Measurements from ENCODE around the gene C5orf15.
"Not testable (repeated sequence)": the region's sequence is repeated elsewhere in the genome, so short reads cannot be mapped to it uniquely, and the experiment has no call there.

The C5orf15 gene

DNA sequence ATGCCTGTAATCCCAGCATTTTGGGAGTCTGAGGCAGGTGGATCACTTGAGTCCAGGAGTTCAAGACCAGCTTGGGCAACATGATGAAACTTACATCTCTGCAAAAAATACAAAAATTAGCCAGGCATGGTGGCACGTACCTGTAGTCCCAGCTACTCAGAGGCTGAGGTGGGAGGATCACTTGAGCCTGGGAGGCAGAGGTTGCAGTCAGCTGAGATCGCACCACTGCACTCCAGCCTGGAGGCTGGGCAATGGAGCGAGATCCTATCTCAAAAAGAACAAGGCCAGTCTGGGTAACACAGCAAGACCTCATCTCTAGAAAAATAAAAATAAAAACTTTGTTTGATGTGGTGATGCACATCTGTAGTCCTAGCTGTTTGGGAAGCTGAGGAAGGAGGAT is 30.8 kb downstream of the C5orf15 start:
- not testable (repeated sequence) for DNase-seq

- no peak for DNase-seq
Measured at GRCh38 chr5:133936651-133937015, 31.8 kb downstream of the C5orf15 start.

DNA sequence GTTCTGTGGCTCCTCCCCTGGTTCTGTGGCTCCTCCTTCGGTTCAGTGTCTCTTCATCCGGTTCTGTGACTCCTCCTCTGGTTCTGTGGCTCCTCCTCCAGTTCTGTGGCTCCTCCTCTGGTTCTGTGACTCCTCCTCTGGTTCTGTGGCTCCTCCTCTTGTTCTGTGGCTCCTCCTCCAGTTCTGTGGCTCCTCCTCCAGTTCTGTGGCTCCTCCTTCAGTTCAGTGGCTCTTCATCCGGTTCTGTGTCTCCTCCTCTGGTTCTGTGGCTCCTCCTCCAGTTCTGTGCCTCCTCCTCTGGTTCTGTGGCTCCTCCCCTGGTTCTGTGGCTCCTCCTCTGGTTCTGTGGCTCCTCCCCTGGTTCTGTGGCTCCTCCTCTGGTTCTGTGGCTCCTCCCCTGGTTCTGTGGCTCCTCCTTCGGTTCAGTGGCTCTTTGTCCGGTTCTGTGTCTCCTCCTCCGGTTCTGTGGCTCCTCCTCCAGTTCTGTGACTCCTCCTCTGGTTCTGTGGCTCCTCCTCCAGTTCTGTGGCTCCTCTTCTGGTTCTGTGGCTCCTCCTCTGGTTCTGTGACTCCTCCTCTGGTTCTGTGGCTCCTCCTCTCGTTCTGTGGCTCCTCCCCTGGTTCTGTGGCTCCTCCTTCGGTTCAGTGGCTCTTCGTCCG is 32.3 kb downstream of the C5orf15 start:
- not testable (repeated sequence) for DNase-seq

GRCh38 chr5:133935667-133935940 is 32.8 kb downstream of the C5orf15 start:
- DNase-seq, result no peak

DNA sequence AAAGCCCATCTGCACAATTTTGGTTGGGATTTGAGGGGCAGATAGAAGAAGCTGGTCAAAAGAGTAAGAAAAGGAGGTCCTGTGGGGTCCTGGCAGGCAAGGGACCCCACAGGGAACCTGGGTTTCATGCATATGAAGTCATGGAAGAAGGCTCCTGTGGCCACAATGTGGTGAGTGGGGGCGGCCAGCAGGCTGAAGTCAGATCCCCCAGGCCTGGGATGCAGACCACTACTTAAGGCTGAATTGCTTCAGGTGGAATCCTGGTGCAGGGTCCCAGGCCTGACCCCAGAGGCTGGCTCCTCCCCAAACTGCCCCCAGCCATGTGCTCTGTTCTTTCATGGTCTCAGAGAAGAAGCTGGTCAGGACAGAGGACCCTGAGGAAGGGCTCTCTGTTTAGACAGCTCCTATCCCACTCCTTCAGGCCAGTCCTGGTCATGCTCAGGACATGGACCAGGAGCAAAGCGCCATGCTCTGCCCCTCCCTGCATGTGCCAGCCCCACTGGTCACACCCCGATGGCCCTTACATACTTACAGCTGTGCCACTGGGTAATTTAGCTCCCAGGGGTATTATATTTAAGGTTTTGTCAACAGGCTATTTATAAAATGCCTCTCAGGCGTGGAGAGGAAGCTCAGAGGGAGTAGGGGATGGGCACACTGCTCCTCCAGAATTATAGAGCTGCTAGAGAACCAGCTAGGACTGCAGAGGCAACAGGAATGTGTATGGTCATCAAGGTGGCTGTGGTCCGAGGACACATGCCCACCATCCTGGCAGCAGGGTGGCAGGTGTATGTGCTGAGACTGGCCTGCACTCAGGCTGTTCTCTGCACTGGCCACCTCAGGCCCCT is 33.4 kb downstream of the C5orf15 start:
- no peak for DNase-seq

DNA sequence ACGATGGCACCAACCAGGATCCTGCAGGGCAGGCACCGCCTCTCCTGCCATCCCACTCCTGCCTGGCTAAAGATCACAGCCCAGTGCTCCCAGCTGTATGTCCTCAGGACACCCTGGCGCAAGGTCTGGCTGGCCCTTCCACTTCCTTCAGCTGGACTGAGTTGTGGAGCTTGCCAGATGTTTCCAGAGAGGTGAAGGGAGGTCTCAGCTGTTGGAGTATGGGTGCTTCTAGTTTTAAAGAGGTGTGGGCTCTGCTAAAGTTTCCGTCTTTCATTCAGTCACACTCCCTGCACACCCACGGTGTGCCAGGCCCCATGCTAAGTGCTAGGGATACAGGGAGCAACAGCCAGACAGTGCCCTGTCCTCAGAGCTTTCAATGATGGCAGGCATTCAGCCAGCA is 34.1 kb downstream of the C5orf15 start:
- DNase-seq, result no peak

DNA sequence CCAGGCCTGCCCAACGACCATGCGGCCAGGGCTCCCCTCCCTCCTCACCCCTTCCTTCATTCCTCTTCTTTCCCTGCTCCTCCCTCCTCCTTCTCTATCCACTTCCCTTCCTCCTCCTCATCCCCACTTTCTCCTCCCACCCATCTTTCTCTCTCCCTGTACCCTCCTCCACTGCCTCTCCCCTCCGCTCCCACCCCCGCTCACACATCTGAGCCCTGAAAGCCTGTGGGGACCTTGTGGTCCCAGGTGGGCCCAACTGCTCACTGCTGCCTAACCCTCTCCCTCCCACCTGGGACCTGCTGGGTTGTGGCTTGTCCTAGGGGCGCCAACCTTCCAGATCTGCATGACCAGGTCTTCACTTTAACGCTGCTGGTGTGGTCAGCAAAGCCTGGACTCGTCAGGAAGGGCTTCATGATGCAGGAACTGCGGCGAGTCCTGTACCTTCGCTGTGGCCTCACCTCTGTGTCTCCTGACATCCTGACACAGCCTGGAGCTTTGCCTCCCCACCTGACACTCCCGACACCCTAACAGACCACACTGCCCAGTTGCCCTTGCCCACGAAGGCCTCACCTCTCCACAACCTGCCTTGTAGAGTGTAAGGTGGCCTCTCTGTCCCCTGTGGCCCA is 34.6 kb downstream of the C5orf15 start:
- no peak for DNase-seq

DNA sequence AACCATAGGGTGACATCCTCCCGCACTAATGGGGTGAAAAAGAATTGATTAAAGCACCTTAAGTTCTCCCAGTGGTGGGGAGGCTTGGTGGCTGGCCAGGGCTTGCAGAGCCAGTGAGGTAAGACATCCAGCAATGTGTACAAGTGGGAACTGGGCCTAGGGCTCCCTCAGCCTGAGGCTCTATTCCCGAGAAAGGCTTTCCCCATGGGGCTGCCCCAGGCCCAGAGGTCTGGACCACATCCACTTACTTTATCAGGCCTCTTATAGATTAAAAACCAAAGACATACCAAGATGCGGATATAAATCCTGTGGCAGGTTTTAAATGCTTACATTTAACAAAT is 35.3 kb downstream of the C5orf15 start:
- DNase-seq, result no peak

GRCh38 chr5:133932441-133933168 is 35.8 kb downstream of the C5orf15 start:
- DNase-seq, result no peak

- DNase-seq, result no peak
Measured at GRCh38 chr5:133931546-133931945, 36.9 kb downstream of the C5orf15 start.

- no peak for DNase-seq
Measured at GRCh38 chr5:133930813-133931090, 37.7 kb downstream of the C5orf15 start.

GRCh38 chr5:133930061-133930812 is 38.2 kb downstream of the C5orf15 start:
- DNase-seq, result peak; percentile 60

DNA sequence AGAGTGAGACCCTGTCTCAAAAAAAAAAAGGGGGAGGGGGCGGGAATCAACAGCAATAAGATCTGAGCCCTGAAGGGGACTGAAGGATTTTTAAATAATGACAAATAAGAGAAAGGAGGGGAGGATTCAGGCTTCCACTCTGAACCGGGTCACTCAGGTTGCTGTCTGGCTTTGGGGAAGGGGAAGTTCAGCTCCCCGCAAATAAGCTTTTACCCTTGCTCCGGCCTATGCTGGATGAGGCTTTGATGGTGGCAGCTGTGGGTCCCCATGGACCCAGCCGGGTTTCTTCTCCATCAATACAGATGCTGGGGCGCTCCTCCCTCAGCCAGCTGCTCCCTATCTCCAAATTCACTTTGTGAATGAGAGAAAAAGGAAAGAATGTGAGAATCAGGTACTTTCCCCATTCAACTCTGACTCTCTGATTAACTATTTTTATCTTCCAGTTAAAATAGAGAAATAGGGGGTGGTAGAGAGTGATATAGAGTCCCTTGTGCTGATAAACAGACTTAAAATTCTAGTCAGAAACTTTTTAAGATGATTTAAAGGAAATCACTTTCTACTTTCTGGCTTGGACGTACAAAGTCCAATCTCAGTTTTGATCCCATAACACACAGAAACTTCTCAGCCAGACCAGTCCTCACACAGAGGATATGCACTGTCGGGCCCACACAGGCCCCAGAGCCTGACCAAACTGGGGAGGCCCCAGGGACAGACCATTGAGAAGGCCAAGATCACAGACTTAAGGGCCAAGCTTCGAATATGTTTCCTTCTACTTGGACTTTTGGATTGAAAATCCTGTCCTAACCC is 39.6 kb downstream of the C5orf15 start:
- DNase-seq, result no peak

- no peak for DNase-seq
Measured at GRCh38 chr5:133927300-133928180, 40.9 kb downstream of the C5orf15 start.

- DNase-seq, result no peak
Measured at GRCh38 chr5:133926489-133927299, 41.7 kb downstream of the C5orf15 start.

GRCh38 chr5:133925866-133926488 is 42.4 kb downstream of the C5orf15 start:
- peak; percentile 18 for DNase-seq

GRCh38 chr5:133925269-133925668 is 43.2 kb downstream of the C5orf15 start:
- no peak for DNase-seq

- DNase-seq, result no peak
Measured at GRCh38 chr5:133924221-133924920, 44.1 kb downstream of the C5orf15 start.

DNA sequence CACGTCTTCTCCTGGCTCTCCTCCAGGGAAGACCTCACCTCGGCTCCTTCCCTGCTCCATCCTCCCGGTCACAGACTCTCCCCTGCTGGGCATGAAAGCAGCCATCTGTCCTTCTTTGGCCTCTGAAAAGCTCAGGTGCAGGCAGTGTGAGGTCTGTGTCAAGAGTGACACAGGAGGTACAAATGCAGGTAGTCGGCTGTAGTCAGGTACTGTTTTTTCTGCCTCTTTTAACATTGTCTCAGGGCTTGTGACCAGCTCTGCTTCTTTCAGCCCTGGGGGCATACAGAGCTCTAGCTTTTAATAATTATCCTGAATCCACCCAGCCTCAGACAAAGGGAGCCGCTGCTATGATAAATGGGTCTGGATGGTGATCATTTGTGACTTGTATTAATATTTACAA is 46.4 kb downstream of the C5orf15 start:
- DNase-seq, result no peak

Data from fibroblast of skin of abdomen (primary cell).